Calu3 (cell line): ENCODE results near the gene SELENOM. TPM values are rescaled to one million over a fixed set of nuclear protein-coding genes. Genes with fewer than 3 reads are reported as not detected.

Source experiments
- BruUV-seq: library from RNA; stranded (reverse); fragments of 400-500 nt; replicated peaks from 2 replicates; lab custom pipeline; 2021; lab: Mats Ljungman, UMichigan
- CTCF ChIA-PET: fragments of 300-600 bp; sonication (Branson Sonifier 250); formaldehyde crosslinking; loops from one replicate; lab custom pipeline; 2022; ENCODE audit warnings: antibody characterized with exemption; lab: Charles Lee
- DNase-seq: peaks from one replicate; pipeline ENCODE4 v3.0.0; 2022
- H3K27ac Mint-ChIP-seq: one replicate; pipeline ENCODE4 v1.8.0; 2022; ENCODE audit warnings: mixed read lengths; ENCODE audit not compliant: unreplicated experiment
- H3K27me3 Mint-ChIP-seq: one replicate; pipeline ENCODE4 v1.8.0; 2022; ENCODE audit warnings: mixed read lengths; ENCODE audit not compliant: unreplicated experiment
- H3K36me3 Mint-ChIP-seq: one replicate; pipeline ENCODE4 v1.8.0; 2022; ENCODE audit warnings: mild to moderate bottlenecking, moderate library complexity, mixed read lengths; ENCODE audit not compliant: insufficient read depth, unreplicated experiment
- H3K4me1 Mint-ChIP-seq: one replicate; pipeline ENCODE4 v1.8.0; 2022; ENCODE audit warnings: mild to moderate bottlenecking, low read depth, mixed read lengths; ENCODE audit not compliant: unreplicated experiment
- H3K4me3 Mint-ChIP-seq: one replicate; pipeline ENCODE4 v1.8.0; 2022; ENCODE audit warnings: mild to moderate bottlenecking, low read depth, moderate library complexity, mixed read lengths; ENCODE audit not compliant: unreplicated experiment
- H3K9me3 Mint-ChIP-seq: one replicate; pipeline ENCODE4 v1.8.0; 2022; ENCODE audit warnings: low read depth, mixed read lengths; ENCODE audit not compliant: unreplicated experiment
- intact Hi-C: fragments of 100-400 bp; cut with micrococcal nuclease; formaldehyde crosslinking; loops from one replicate; pipeline ENCODE4 v1.10.0; 2022; ENCODE audit not compliant: unreplicated experiment
- total RNA-seq: library from RNA; stranded (reverse); gene quantifications from 2 replicates; pipeline ENCODE4 v1.2.3, GENCODE V29; 2022
- TF ChIP-seq, protein P1 (sequence below): fragments of 200-600 bp; IDR thresholded peaks from one replicate; pipeline ENCODE4 v1.8.0; 2022; ENCODE audit warnings: antibody characterized with exemption; ENCODE audit not compliant: unreplicated experiment

SELENOM gene
- total RNA-seq, 1 experiment from 2014 or later, result not detected

DNA sequence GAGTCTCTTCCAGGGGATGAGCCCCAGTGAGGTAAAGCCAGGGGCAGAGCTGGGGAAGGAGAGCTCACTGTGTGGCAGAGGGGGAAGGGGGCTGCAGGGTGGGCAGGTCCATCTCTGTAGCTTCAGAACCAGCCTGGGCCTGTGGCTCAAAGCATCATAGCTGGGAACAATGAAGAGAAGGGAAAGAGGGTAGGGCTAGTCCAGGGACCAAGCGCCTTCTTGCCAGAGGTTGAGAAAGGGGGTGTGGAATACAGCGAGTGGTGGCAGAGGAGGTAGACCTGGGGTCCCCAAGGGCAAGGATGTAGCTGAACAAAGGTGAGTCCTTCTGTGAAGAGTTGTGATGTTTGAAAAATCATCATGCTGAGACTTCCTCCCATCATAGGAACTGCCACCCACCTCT, 34.2 kb upstream of the SELENOM start:
- BruUV-seq, result no TSS peak
- Mint-ChIP-seq H3K27me3 (peaks cover 75% of the 10 kb centered on the region), H3K36me3 (no peaks in the 10 kb centered on the region), H3K4me1 (no peaks in the 10 kb centered on the region), H3K9me3 (no peaks in the 10 kb centered on the region), H3K4me3 (no peak overlapping the region), H3K27ac (no peak overlapping the region)
- CTCF ChIA-PET, result interaction anchor here (0.5 kb wide), 2 partner anchors 9 to 18 kb away, joined by 3 to 14 read pairs; partner anchors contain the start of gene RNF185
- no peak for DNase-seq
- TF ChIP-seq, protein P1, sequence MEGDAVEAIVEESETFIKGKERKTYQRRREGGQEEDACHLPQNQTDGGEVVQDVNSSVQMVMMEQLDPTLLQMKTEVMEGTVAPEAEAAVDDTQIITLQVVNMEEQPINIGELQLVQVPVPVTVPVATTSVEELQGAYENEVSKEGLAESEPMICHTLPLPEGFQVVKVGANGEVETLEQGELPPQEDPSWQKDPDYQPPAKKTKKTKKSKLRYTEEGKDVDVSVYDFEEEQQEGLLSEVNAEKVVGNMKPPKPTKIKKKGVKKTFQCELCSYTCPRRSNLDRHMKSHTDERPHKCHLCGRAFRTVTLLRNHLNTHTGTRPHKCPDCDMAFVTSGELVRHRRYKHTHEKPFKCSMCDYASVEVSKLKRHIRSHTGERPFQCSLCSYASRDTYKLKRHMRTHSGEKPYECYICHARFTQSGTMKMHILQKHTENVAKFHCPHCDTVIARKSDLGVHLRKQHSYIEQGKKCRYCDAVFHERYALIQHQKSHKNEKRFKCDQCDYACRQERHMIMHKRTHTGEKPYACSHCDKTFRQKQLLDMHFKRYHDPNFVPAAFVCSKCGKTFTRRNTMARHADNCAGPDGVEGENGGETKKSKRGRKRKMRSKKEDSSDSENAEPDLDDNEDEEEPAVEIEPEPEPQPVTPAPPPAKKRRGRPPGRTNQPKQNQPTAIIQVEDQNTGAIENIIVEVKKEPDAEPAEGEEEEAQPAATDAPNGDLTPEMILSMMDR, result no peak
- intact Hi-C loops, result no loop called here

DNA sequence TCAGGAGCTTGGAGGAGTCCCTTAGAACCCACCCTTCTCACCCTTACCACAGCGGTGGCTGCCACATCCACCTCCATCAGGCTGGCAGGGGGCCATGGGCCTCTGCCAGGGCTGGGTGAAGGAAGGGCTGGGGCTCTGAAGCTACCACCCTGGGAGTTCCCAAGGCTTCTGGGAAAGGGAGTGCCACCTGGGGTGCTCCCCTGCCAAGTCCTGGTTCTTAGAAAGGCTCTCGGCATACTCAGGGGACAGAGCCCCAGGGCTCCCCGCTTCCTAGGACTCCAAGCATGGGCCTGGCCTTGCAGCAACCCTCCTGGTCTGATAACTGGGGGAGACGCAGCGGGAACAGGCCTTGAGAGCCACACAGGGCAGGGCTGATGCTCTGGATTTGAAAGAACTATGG, 33.4 kb upstream of the SELENOM start:
- CTCF ChIA-PET, result no interaction called here
- intact Hi-C loops, result no loop called here
- no TSS peak for BruUV-seq
- Mint-ChIP-seq H3K4me3 (no peak overlapping the region), H3K27ac (no peak overlapping the region), H3K36me3 (no peaks in the 10 kb centered on the region), H3K27me3 (peaks cover 83% of the 10 kb centered on the region), H3K4me1 (no peaks in the 10 kb centered on the region), H3K9me3 (no peaks in the 10 kb centered on the region)
- TF ChIP-seq, protein P1, result no peak
- DNase-seq, result no peak

DNA sequence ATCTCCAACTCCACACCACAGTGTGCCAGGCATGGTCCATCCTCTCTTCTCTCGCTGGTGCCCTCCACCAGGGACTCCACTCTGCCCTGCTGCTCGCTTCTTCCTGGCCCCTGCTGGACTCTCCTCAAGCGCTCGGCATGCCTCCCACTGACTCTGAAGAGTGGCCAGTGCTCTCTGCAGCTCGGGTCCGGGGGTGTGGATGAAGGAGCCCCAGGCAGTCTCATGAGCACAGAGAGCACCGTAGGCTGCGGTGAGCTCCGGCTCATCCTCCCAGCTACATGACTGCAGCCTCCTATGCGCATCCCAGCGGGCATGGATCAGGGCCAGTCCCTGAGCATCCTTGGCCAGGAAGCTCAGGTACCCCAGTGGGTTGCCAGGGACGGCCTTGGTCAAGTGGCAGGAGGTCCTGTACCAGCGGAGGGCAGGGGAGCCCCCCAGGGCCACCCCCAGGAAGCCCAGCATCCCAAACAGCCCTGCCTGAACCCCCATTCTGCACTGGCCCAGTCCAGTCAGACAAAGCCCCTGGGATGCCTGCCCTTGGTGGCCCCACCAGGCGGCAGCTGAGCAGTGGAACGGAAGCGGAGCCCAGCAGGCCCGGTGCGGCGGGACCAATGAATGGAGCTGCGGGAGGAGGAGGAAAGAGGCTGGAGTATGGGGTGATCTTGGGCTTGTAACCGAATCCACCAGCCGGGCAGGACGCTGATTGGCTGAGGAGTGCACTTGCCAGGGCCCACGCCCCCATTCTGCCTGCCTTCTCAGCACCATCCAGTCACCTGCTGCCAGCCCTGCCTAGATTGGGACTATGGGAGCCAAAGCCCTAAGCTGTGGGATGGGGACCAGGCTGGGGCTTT, 32.7 kb upstream of the SELENOM start, which contains the start of gene PLA2G3:
Gene PLA2G3 (minus strand): TSS at position 643 of the 851 bp plus-strand sequence. CDS start 154 bp downstream, at position 489.
- H3K27me3 Mint-ChIP-seq, result peaks cover 85% of the 10 kb centered on the region
- TF ChIP-seq, protein P1, result no peak
- CTCF ChIA-PET, result interaction anchor here (0.6 kb wide), 1 partner anchor 27 kb away, joined by 3 read pairs; no protein-coding TSS in a partner anchor
- no peaks in the 10 kb centered on the region for H3K36me3 Mint-ChIP-seq
- H3K4me1 Mint-ChIP-seq, result no peaks in the 10 kb centered on the region
- no peak for DNase-seq
- no peak within 1 kb of the TSS for H3K27ac Mint-ChIP-seq
- H3K4me3 Mint-ChIP-seq, result no peak within 1 kb of the TSS
- intact Hi-C loops, result no loop called here
- BruUV-seq, result no TSS peak
- no peaks in the 10 kb centered on the region for H3K9me3 Mint-ChIP-seq

DNA sequence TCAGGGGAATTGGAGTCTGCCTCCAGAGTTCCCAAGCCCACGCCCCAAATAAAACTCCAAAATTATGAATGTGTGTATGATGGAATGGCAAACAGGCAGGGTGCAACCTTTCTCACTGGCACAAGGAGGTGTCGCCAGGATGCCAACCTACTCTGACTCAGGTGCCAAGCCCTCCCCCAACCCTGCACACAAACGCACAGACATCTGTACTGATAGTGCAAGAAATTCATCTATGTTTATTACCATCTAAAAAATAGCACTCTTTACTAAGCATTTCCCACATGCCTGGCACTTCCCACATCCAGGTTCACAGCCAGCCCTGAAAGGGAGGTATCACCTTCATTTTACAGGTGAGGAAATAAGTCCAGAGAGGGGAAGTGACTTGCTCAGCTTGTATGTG, 31.7 kb upstream of the SELENOM start:
- Mint-ChIP-seq H3K27me3 (peaks cover 85% of the 10 kb centered on the region), H3K9me3 (no peaks in the 10 kb centered on the region), H3K4me3 (no peak overlapping the region), H3K36me3 (no peaks in the 10 kb centered on the region), H3K27ac (no peak overlapping the region), H3K4me1 (no peaks in the 10 kb centered on the region)
- TF ChIP-seq, protein P1, result no peak
- CTCF ChIA-PET, result no interaction called here
- no peak for DNase-seq
- no TSS peak for BruUV-seq
- intact Hi-C loops, result no loop called here
